H9 (cell line): ENCODE data around the gene RB1. TPM values are rescaled to one million over a fixed set of nuclear protein-coding genes. Genes with fewer than 3 reads are reported as not detected.

Source experiments
- DNase-seq: peaks from one replicate; pipeline ENCODE4 v3.0.0-alpha.2; 2017
- H2AFZ ChIP-seq: one replicate; pipeline ENCODE4 v1.6.1; 2013; ENCODE audit warnings: mild to moderate bottlenecking, low read length, control low read depth, moderate library complexity
- H2AK5ac ChIP-seq: 2 replicates; pipeline ENCODE4 v1.6.1; 2013; ENCODE audit warnings: low read length, control low read depth, mixed read lengths; ENCODE audit not compliant: insufficient read length
- H2BK120ac ChIP-seq: one replicate; pipeline ENCODE4 v1.6.1; 2013; ENCODE audit warnings: low read depth, mild to moderate bottlenecking, low read length, control low read depth, inconsistent platforms; ENCODE audit not compliant: poor library complexity, severe bottlenecking
- H2BK12ac ChIP-seq: 2 replicates; pipeline ENCODE4 v1.6.1; 2013; ENCODE audit warnings: low read length, control low read depth, mixed read lengths, low read depth; ENCODE audit not compliant: insufficient read length
- H2BK15ac ChIP-seq: 2 replicates; pipeline ENCODE4 v1.6.1; 2013; ENCODE audit warnings: low read depth, low read length, control low read depth
- H2BK20ac ChIP-seq: one replicate; pipeline ENCODE4 v1.6.1; 2013; ENCODE audit warnings: low read depth, mild to moderate bottlenecking, low read length, control low read depth, inconsistent platforms; ENCODE audit not compliant: poor library complexity, severe bottlenecking
- H2BK5ac ChIP-seq: 2 replicates; pipeline ENCODE4 v1.6.1; 2013; ENCODE audit warnings: low read length, control low read depth, mixed read lengths; ENCODE audit not compliant: insufficient read length
- H3K14ac ChIP-seq: 2 replicates; pipeline ENCODE4 v1.6.1; 2013; ENCODE audit warnings: low read length, control low read depth; ENCODE audit not compliant: insufficient read depth
- H3K18ac ChIP-seq: 2 replicates; pipeline ENCODE4 v1.6.1; 2013; ENCODE audit warnings: low read depth, mild to moderate bottlenecking, mixed read lengths, low read length, control low read depth; ENCODE audit not compliant: insufficient read length
- H3K23ac ChIP-seq: 2 replicates; pipeline ENCODE4 v1.6.1; 2013; ENCODE audit warnings: low read length, control low read depth, mixed read lengths, low read depth; ENCODE audit not compliant: insufficient read length
- H3K23me2 ChIP-seq: 2 replicates; pipeline ENCODE4 v1.6.1; 2013; ENCODE audit warnings: low read depth, mild to moderate bottlenecking, mixed read lengths, low read length, control low read depth; ENCODE audit not compliant: insufficient read length, poor library complexity, severe bottlenecking
- H3K27ac ChIP-seq: 2 replicates; pipeline ENCODE4 v1.5.1; 2013; ENCODE audit warnings: low read length, control low read depth, mixed read lengths, low read depth; ENCODE audit not compliant: insufficient read length
- H3K27me3 ChIP-seq: 2 replicates; pipeline ENCODE4 v1.6.1; 2013; ENCODE audit warnings: low read length, control low read depth, inconsistent platforms; ENCODE audit not compliant: insufficient read depth
- H3K4ac ChIP-seq: 2 replicates; pipeline ENCODE4 v1.6.1; 2013; ENCODE audit warnings: low read depth, mild to moderate bottlenecking, control low read depth, inconsistent platforms, low read length, moderate library complexity
- H3K4me1 ChIP-seq: 2 replicates; pipeline ENCODE4 v1.6.1; 2013; ENCODE audit warnings: low read length, control low read depth, inconsistent platforms; ENCODE audit not compliant: insufficient read depth
- H3K4me2 ChIP-seq: 2 replicates; pipeline ENCODE4 v1.6.1; 2013; ENCODE audit warnings: low read length, control low read depth, mixed read lengths; ENCODE audit not compliant: insufficient read length, insufficient read depth
- H3K56ac ChIP-seq: 2 replicates; pipeline ENCODE4 v1.6.1; 2013; ENCODE audit warnings: low read depth, mild to moderate bottlenecking, mixed read lengths, low read length, control low read depth; ENCODE audit not compliant: insufficient read length
- H3K79me1 ChIP-seq: 2 replicates; pipeline ENCODE4 v1.6.1; 2013; ENCODE audit warnings: low read depth, mild to moderate bottlenecking, moderate library complexity, low read length, control low read depth, inconsistent platforms; ENCODE audit not compliant: insufficient read depth, poor library complexity, severe bottlenecking
- H3K79me2 ChIP-seq: 2 replicates; pipeline ENCODE4 v1.6.1; 2013; ENCODE audit warnings: low read length, control low read depth, inconsistent platforms; ENCODE audit not compliant: insufficient read depth
- H3K9ac ChIP-seq: 2 replicates; pipeline ENCODE4 v1.6.1; 2013; ENCODE audit warnings: low read length, control low read depth, mixed read lengths; ENCODE audit not compliant: insufficient read length; ENCODE audit errors: extremely low read depth
- H3K9me3 ChIP-seq: one replicate; pipeline ENCODE4 v1.6.1; 2013; ENCODE audit warnings: low read depth, low read length, inconsistent platforms; ENCODE audit not compliant: control insufficient read depth
- H3T11ph ChIP-seq: one replicate; pipeline ENCODE4 v1.6.1; 2013; ENCODE audit warnings: mild to moderate bottlenecking, low read length, control low read depth, inconsistent platforms
- H4K20me1 ChIP-seq: one replicate; pipeline ENCODE4 v1.6.1; 2013; ENCODE audit not compliant: control insufficient read depth, insufficient read length, insufficient read depth
- H4K5ac ChIP-seq: 2 replicates; pipeline ENCODE4 v1.6.1; 2013; ENCODE audit warnings: low read depth, mild to moderate bottlenecking, mixed read lengths, low read length, control low read depth; ENCODE audit not compliant: insufficient read length
- H4K8ac ChIP-seq: replicated peaks from 2 replicates; pipeline ENCODE4 v1.6.1; 2013; ENCODE audit warnings: low read length, control low read depth, mixed read lengths, low read depth; ENCODE audit not compliant: insufficient read length
- H4K91ac ChIP-seq: 2 replicates; pipeline ENCODE4 v1.6.1; 2013; ENCODE audit warnings: low read depth, mild to moderate bottlenecking, moderate library complexity, mixed read lengths, low read length, control low read depth; ENCODE audit not compliant: insufficient read length
- H3K27ac Mint-ChIP-seq, 3 experiments: 2 replicates in 2 of 3; 3 replicates in 1 of 3; pipeline ENCODE4 v1.8.0; 2020 to 2021; ENCODE audit warnings: mixed read lengths in 3 of 3, mild to moderate bottlenecking in 1 of 3, moderate library complexity in 1 of 3
- H3K27me3 Mint-ChIP-seq: 2 replicates; pipeline ENCODE4 v1.8.0; 2021; ENCODE audit warnings: low read depth, mild to moderate bottlenecking, moderate library complexity, mixed read lengths
- H3K36me3 Mint-ChIP-seq, 3 experiments: 2 replicates in 2 of 3; 3 replicates in 1 of 3; pipeline ENCODE4 v1.8.0; 2020 to 2021; ENCODE audit warnings: low read depth in 3 of 3, mixed read lengths in 3 of 3; ENCODE audit not compliant: insufficient read depth in 1 of 3
- H3K4me1 Mint-ChIP-seq, 2 experiments: 2 replicates each; pipeline ENCODE4 v1.8.0; 2020; ENCODE audit warnings: mixed read lengths in 2 of 2
- H3K4me3 Mint-ChIP-seq, 2 experiments: 2 replicates in 1 of 2; 3 replicates in 1 of 2; pipeline ENCODE4 v1.8.0; 2020 to 2021; ENCODE audit warnings: mild to moderate bottlenecking in 2 of 2, mixed read lengths in 2 of 2, moderate library complexity in 1 of 2
- H3K9me3 Mint-ChIP-seq, 2 experiments: 2 replicates in 1 of 2; 3 replicates in 1 of 2; pipeline ENCODE4 v1.8.0; 2020; ENCODE audit warnings: mild to moderate bottlenecking in 2 of 2, mixed read lengths in 2 of 2, moderate library complexity in 1 of 2
- WGBS: extraction: QIAGEN DNeasy Blood & Tissue Kit; methylation state at CpG from one replicate; pipeline ENCODE4 v1.1.7; 2013; ENCODE audit warnings: missing lambda C conversion rate, low lambda C conversion rate, mixed read lengths; ENCODE audit not compliant: insufficient read length; ENCODE audit errors: extremely low coverage; 5-methylcytosine and 5-hydroxymethylcytosine counted together
- total RNA-seq: library from RNA; stranded (reverse); gene quantifications from 2 replicates; pipeline ENCODE4 v1.2.1, GENCODE V29; 2021
- TF ChIP-seq, protein P1 (sequence below): fragments of 200-600 bp; sonication (generic); conservative IDR thresholded peaks from 3 replicates; pipeline ENCODE4 v1.8.0; 2021; ENCODE audit warnings: antibody characterized with exemption, mild to moderate bottlenecking

Gene RB1
- total RNA-seq, 1 experiment from 2014 or later = 20.5 TPM

DNA sequence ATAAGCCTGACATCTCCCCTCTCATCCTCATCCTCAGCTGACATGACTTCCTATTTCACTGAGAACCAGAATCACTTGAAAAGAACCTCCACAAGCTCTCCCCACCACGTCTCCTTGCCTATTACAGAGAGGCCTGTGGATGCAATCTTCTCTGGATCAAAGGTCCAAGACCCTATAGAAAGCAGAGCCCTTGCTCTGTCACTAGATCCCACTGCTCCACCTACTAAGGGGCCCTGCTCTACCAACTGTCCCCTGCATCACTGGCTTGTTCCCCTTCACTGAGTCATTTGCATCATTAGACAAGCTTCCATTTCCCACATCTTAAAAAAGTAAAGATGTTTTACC is 188.5 kb downstream of the RB1 start:
- H3K79me1 ChIP-seq = no peaks in the 10 kb centered on the region
- H4K91ac ChIP-seq = no peak overlapping the region
- H3K79me2 ChIP-seq = no peaks in the 10 kb centered on the region
- no peak overlapping the region for H3K23ac ChIP-seq
- H2AFZ ChIP-seq = no peak overlapping the region
- DNase-seq = no peak
- H3K9ac ChIP-seq = no peak overlapping the region
- H3K4me2 ChIP-seq = no peak overlapping the region
- no peak overlapping the region for H3K27ac ChIP-seq
- H3T11ph ChIP-seq = no peak overlapping the region
- no peak overlapping the region for H3K14ac ChIP-seq
- H3K4me1 Mint-ChIP-seq = peaks cover 4 to 10% of the 10 kb centered on the region in 2 experiments
- H3K56ac ChIP-seq = no peak overlapping the region
- H3K27me3 ChIP-seq = no peaks in the 10 kb centered on the region
- TF ChIP-seq, protein P1, sequence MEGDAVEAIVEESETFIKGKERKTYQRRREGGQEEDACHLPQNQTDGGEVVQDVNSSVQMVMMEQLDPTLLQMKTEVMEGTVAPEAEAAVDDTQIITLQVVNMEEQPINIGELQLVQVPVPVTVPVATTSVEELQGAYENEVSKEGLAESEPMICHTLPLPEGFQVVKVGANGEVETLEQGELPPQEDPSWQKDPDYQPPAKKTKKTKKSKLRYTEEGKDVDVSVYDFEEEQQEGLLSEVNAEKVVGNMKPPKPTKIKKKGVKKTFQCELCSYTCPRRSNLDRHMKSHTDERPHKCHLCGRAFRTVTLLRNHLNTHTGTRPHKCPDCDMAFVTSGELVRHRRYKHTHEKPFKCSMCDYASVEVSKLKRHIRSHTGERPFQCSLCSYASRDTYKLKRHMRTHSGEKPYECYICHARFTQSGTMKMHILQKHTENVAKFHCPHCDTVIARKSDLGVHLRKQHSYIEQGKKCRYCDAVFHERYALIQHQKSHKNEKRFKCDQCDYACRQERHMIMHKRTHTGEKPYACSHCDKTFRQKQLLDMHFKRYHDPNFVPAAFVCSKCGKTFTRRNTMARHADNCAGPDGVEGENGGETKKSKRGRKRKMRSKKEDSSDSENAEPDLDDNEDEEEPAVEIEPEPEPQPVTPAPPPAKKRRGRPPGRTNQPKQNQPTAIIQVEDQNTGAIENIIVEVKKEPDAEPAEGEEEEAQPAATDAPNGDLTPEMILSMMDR = no peak
- peaks cover 12 to 28% (median 18%) of the 10 kb centered on the region in 3 experiments; a peak in 6 of 7 replicates for H3K36me3 Mint-ChIP-seq
- no CpG with 5 or more reads among the region's 1 CpG for WGBS
- no peaks in the 10 kb centered on the region for H4K20me1 ChIP-seq
- H2BK120ac ChIP-seq = no peak overlapping the region
- H3K9me3 Mint-ChIP-seq = peaks cover 2 to 5% of the 10 kb centered on the region in 2 experiments; a peak in 4 of 5 replicates
- no peaks in the 10 kb centered on the region for H3K27me3 Mint-ChIP-seq
- H3K4ac ChIP-seq = no peak overlapping the region
- H2BK12ac ChIP-seq = no peak overlapping the region
- no peak overlapping the region for H2BK15ac ChIP-seq
- H4K8ac ChIP-seq = no peak overlapping the region
- no peak overlapping the region for H2BK5ac ChIP-seq
- H2BK20ac ChIP-seq = no peak overlapping the region
- H2AK5ac ChIP-seq = no peak overlapping the region
- H3K4me1 ChIP-seq = peaks cover 3% of the 10 kb centered on the region
- no peaks in the 10 kb centered on the region for H3K23me2 ChIP-seq
- H3K9me3 ChIP-seq = no peaks in the 10 kb centered on the region
- no peak overlapping the region for H3K18ac ChIP-seq
- no peak overlapping the region for H4K5ac ChIP-seq
- no peak overlapping the region for H3K27ac Mint-ChIP-seq
- no peak overlapping the region for H3K4me3 Mint-ChIP-seq
